DOHH2 (cell line): ENCODE data around the gene CFAP77.

Experiments
- CTCF ChIP-seq: fragments of 200-600 bp; sonication (generic); IDR thresholded peaks from one replicate; pipeline ENCODE4 v1.5.1; 2014; ENCODE audit warnings: antibody characterized with exemption, mild to moderate bottlenecking, low read depth, low read length; ENCODE audit not compliant: poor library complexity, severe bottlenecking
- EZH2phosphoT487 ChIP-seq: fragments of 200-600 bp; sonication (generic); IDR thresholded peaks from 2 replicates; pipeline ENCODE4 v1.6.1; 2017; ENCODE audit warnings: borderline replicate concordance, mild to moderate bottlenecking, antibody characterized with exemption, low read length, moderate library complexity, mixed read lengths

GRCh38 chr9:132588501-132589147 is 178.6 kb downstream of the CFAP77 start:
- no peak for TF ChIP-seq EZH2phosphoT487
- no peak for TF ChIP-seq CTCF
